DMS 273 (cell line): ENCODE measurements around the gene NPIPA5.
A peak's percentile ranks its signal among the peaks of the same experiment; 100 is the strongest.
"Not testable (repeated sequence)": the region's sequence is repeated elsewhere in the genome, so short reads cannot be mapped to it uniquely, and the experiment has no call there.

Experiments used
- DNase-seq: peaks from one replicate; lab custom pipeline; 2025; ENCODE audit not compliant: unreplicated experiment; lab: John Stamatoyannopoulos, UW

NPIPA5 gene

DNA sequence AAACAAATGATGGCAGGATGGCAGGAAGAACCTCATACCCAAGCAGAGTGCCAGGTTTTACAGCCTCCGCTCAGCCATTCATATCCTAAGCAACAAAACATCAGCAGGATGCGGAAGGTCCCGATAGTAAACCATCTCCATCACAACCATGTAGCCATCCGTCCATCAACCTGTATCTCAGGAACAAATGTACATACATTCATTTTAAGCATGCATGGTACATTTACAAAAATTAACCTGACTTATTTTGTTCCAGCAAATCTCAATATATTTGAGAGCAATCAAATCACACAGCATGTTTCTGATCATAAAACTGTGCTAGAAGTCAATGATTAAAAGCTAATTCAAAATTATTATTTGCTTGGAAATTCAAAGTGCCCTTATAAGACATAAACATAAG lies at the start of gene NPIPA5:
NPIPA5 (minus strand) TSS at position 101 of the 400 bp plus-strand sequence; CDS start at position 101, 0 bp downstream.
- DNase-seq = not testable (repeated sequence)

DNA sequence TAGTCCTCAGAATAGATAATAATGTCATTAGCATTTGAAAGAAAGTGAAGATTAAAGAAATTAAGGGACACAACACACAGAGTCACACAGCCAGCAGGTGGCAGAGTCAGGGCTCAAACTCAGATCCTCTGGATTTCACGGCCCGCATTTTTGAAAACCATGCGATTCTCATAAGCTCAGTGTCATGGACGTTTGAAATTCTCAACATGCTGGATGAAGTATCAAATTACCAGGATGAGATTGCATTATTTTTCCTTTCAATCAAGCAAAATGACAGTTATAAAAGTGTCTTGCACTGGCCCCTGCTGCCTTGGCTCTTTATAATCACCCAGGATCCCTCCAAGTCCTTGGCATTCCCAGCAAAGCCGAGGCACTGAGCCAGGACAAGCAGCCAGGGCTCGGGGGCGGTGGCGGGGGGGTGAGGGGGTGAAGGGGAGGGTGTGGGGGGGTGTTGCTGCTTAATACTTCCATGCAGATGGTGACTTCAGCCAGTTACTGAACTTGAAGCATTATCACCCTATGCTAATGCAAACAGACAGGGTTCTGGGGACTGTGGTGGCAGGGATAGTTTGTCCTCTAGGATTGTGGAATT lies 49.6 kb upstream of the NPIPA5 start:
- peak; percentile 94 for DNase-seq

DNA sequence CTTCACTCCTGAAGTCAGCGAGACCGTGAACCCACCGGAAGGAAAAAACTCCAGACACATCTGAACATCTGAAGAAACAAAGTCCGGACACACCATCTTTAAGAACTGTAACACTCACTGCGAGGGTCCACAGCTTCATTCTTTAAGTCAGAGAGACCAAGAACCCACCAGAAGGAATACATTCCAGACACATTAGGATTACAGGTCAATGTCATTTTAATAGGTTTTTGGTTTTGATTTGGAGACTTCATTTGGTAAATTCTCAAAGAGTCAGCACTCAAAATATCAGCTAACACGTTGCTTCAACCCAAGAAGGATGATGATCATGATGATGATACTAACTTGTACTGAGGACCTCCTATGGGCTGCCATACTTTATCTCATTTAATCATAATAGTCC lies 48.7 kb upstream of the NPIPA5 start:
- DNase-seq = no peak

DNA sequence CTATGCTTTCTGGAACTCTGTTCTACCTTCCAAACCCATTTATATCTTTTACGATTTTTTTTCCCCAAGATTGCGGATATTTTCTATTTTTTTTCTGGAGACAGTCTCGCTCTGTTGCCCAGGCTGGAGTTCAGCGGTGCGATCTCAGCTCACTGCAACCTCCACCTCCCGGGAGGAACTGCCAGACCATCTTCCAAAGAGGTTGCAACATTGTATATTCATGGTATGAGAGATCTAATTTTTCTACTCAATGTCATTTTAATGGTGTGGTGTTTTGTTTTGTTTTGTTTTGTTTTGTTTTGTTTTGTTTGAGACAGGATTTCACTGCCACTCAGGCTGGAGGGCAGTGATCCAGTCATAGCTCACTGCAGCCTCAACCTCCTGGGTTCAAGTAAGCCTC lies 47.8 kb upstream of the NPIPA5 start:
- no peak for DNase-seq

DNA sequence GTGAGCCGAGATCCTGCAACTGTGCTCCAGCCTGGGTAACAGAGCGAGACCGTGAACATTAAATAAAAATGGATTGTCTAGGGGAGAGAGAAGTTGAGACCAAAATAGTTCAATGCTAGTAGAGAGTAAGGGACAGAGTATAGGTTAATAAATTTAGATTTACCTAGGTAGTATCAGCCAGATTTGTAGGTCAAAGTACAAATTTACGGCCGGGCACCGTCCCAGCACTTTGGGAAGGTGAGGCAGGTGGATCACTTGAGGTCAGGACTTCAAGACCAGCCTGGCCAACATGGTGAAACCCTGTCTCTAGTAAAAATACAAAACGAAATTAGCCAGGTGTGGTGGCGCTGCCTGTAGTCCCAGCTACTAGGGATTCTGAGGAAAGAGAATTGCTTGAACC lies 44.1 kb upstream of the NPIPA5 start:
- no peak for DNase-seq

DNA sequence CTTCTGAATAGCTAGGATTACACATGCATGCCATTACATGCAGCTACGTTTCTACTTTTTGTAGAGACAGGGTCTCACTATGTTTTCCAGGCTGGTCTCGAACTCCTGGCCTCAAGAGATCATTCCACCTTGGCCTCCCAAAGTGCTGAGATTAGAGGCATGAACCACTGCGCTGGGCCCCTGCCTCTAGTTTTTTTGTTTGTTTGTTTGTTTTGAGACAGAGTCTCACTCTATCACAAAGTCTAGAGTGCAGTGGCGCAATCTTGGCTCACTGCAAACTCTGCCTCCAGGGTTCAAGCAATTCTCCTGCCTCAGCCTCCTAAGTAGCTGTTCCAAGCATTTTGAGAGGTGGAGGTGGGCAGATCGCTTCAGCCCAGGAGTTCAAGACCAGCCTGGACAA lies 43.6 kb upstream of the NPIPA5 start:
- DNase-seq = not testable (repeated sequence)

DNA sequence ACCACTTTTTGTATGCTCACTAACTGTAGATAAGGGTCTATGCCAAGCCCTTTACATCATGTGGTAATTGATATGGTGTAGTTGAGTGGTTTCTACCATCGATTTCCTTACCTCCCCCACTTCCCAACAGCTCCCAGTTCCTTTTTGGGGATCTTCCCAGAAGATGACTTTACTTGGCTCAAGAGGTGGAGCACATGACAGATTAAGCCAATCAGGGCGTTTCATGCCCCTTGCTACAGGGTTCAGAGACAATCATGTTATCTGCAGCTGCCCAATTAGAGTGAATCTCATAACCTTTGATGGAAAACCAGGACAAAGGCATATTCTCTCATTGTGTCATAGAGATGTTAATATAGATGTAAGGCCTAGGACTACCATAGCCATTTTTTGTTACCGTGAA lies 40.1 kb upstream of the NPIPA5 start:
- DNase-seq = no peak

DNA sequence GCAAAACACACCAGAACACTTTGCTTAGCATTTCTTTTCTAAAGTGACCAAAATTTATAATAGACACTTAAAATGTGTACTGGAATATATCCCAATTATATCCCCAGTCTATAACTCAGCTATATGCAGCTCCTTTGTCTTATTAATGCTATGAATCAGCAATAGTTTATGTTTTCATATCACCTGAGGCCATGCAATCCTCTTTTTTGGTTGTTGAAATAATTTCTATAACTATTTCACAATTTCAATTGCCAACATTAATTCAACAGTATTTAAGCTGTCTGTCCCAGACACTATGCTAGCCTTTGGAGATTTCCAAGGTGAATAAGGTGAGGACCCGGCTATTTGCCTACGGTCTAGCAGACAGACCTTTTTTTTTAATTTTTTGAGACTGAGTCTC lies 39.1 kb upstream of the NPIPA5 start:
- no peak for DNase-seq

DNA sequence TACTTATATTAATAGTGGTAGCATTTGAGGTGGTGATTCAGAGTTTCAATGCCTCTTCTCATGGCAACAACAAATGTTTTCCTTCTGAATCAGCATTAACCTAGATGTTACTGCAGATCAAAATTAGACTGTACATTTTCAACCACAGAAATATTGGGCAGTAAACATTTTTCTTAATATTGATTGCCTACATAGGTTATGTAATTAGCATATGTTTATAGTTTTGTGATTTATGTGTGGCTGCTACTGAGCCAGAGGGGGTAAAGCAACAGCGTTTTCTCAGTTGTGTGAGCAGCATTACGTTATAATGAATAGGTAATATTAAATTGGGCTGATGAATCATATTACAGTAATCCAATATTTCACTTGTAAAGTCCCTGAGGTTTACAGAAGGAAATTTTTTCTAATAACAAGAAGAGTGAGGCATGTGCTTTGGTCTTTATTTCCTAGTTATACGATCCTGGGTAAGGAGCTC lies 37.5 kb upstream of the NPIPA5 start:
- DNase-seq = no peak

DNA sequence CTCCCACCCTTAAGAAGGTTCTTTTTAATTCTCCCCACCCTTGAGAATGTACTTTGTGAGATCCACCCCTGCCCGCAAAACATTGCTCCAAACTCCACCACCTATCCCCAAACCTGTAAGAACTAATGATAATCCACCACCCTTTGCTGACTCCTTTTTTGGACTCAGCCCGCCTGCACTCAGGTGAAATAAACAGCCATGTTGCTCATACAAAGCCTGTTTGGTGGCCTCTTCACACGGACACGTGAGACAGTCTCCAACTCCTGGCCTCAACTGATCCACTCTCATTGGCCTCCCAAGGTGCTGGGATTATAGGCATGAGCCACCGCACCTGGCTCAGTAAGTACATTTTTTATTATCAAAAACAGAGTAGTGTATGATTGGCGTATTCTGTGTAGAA lies 31.4 kb upstream of the NPIPA5 start:
- not testable (repeated sequence) for DNase-seq

DNA sequence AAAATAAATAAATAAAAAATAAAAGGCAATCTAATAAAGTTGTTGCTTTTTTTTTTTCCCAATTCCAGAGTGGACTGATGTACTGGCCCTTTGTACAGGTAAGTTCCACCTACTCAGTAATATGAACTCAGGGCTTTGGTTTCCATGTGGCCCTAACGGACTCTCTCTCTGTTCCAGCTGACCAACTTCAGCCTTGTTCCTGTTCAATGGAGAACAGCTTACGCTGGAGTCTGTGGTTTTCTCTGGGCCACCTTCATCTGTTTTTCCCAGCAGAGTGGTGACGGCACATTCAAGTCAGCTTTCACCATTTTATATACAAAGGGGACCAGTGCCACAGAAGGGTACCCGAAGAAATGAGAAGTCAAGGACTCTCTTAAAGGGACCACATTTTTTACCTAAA lies 29.7 kb upstream of the NPIPA5 start:
- DNase-seq = not testable (repeated sequence)

DNA sequence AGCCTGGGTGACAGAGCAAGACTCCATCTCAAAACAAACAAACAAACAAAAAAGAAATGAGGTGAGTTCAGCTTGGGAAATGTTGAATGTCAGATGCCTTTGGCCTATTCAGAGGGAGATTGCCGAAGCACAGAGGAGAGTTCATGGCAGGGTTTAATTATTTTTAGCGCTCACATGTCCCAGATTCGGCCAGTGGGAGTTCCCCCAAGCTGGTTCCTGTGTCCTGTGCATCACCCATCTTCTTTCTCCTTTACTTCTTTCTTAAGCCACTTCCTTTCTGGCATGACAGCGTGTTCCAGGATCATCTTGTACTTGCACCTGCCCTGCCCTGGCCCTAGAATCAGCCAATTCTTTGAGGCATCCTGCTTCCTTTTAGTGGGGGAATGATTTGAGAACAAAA lies 26.7 kb upstream of the NPIPA5 start:
- DNase-seq = no peak

DNA sequence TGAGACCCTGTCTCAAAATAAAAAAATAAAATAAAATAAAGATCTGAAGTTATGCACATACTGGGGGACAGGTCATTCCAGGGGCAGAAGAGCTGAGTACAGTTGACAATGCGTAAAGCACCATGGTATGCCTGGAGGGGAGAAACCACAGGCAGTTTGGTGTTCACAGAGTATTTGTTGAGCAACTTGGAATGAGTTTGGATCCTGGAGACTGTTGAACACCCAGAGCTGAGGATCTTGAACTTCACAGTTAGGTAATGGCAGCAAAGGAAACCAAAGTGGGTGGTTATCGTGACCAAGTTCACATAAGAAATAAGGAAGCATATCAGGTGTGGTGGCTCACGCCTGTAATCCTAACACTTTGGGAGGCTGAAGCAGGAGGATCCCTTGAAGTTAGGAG lies 26.0 kb upstream of the NPIPA5 start:
- not testable (repeated sequence) for DNase-seq

DNA sequence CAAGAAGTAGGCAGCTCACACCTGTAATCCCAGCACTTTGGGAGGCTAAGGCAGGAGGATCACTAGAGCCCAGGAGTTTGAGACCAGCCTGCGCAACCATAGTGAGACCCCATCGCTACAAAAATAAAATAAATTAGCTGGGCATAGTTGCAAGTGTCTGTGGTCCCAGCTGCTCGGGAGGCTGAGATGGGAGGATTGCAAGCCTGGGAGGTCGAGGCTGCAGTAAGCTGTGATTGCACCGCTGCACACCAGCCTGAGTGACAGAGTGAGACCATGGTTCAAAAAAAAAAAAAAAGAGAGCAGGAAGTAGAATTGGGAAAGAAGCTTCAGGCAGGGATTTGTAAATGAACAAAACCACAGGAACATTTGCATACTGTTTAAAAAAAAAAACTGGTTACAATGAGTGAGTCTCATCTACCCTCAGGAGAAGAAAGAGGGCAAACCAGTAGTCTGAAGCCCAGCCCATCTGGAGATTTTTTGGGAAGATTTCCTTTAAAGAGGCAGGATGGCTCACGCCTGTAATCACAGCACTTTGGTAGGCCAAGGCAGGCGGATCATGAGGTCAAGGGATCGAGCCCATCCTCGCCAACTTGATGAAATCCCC lies 25.4 kb upstream of the NPIPA5 start:
- DNase-seq = no peak

DNA sequence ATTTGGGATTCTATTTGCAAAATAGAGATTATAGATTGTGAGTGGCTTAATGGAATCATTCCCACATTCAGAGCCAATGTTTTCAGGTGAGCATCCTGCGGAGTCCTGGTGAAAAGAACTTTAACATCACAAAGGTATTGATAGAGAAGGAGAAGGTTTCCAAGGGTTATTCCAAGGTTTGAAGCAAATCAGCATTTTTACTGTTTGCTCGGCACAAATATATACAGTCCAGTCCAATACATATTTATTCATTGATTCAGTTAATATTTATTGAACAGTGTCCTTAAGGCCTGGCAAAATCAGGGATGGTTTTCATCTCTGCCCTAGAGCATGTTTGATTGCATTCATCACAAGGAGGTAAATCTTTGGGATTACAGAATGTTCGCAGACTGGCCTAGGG lies 23.9 kb upstream of the NPIPA5 start:
- DNase-seq = no peak

DNA sequence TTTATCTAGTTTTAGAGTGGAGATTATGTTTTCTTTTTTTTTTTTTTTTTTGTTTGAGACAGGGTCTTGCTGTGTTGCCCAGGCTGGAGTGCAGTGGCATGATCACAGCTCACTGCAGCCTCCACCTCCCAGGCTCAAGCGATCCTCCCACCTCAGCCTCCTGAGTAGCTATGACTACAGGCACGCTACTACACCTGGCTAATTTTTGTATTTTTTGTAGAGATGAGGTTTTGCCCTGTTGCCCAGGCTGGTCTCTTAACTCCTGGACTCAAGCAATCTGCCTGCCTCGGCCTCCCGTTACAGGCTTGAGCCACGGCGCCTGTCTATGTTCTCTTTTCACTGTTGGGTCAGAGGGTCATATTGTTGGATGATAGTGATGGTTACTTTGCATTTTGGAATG lies 22.2 kb upstream of the NPIPA5 start:
- DNase-seq = not testable (repeated sequence)

DNA sequence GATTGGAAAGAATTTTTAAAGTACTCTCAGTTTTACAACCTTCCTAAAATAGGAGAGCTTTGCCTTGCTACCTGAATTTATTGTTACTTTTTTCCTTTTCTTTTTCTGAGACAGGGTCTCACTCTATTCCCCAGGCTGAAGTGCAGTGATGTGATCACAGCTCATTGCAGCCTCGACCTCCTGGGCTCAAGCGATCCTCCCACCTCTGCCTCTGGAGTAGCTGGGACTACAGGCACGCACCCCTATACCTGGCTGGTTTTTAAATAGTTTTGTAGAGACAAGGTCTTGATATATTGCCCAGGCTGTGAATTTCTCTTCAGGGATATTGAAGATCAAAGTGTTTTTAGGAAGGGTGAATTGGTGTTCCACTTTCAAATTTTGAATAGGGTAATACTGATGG lies 21.2 kb upstream of the NPIPA5 start:
- DNase-seq = no peak

DNA sequence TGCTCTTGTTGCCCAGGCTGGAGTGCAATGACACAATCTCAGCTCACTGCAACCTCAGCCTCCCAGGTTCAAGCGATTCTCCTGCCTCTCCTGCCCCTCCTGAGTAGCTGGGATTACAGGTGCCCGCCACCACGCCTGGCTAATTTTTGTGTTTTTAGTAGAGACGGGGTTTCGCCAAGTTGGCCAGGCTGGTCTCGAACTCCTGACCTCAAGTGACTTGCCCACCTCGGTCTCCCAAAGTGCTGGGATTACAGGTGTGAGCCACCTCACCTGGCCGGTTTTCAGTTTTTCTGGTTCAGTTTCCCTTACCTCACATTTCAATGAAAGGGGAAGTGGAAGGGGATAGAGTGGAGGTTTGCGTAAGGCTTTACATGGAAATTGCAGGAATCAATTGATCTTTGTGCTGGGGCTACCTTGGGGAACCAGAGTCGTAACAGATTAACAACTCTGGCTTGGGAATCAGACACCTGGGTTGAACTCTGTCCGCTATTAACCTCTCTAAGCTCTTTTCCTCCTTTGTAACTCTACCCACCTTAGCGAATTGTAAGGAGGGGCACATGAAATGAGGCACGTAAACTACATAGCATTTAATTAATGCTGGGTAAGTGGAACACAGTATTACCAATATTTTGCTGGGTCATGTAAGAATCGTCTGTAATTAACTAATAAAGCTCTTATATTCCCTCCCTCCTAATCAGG lies 20.7 kb upstream of the NPIPA5 start:
- no peak for DNase-seq

DNA sequence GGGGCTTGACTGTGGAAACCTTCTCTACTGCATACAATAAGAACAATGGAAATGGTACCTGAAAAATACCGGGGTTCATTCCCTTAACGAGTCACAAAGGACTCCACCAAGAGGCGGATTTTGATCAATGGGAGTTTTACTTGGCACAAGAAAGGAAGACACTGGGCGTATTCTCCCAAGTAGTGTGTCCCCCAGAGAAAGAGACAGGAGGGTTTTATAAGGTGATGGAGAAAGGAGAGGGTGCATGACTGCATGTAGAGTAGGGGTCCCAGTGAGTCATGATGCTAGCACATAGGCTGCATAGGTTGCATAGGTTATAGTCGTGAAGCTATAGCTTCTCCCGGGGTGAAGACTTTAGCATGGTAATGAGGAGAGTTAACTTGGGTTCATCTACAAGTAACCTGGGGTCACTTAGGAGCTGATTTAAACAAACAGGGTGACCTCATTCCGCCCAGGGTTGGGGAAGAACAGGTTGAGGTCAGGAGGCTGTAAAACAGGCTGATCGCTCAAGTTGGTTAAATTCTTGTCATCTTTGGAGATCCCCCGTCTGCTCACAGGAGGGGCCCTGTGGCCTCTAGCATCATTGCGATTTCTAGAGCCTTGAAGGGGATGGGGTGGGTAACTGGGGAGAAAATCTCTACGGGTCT lies 19.0 kb upstream of the NPIPA5 start:
- DNase-seq = no peak

DNA sequence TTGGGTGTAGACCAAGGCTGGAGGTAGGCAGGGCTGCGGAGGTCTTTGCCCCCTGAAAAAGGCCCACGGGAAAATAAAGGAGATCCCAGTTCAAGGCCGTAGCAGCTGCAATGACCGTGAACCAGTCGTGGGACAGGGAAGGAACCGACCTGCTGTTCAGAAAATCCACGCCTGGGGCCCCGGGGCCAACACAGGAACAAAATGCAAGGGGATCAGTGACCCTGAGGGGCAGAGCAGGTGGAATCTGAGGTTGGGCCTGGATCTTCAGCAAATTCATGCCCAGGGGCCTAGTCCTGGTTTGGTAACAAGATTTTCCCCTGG lies 18.4 kb upstream of the NPIPA5 start:
- not testable (repeated sequence) for DNase-seq

DNA sequence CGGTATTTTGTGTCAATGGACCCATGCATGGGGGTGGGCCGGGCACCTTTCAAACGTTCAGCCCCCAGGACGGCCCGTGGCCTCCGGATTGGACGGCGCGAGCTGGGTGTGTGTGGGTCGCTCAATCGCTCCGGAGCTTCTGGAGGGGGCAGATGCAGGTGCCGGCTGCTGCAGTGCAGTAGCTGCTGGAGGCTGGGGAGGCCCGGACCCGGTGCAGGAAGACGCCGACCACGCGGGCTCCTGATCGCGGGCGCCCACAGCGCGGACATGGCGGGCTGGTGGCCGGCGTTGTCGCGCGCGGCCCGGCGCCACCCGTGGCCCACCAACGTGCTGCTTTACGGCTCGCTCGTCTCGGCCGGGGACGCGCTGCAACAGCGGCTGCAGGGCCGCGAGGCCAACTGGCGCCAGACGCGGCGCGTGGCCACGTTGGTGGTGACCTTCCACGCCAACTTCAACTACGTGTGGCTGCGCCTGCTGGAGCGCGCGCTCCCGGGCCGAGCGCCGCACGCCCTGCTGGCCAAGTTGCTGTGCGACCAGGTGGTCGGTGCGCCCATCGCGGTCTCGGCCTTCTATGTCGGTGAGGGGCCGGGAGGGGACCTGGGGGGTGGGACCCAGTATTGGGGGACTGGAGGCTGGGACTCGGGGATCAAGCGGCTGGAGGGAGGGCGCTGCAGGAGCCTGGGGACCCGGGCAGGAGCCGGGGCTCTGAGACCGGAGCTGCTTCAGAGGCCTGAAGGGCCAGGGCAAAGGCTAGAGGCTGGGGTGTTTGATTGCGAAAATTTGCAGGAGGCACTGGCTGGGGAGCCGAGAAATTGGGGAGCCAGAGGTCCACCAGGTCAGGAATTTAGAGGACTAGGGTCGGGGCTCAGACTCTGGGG lies 17.8 kb upstream of the NPIPA5 start, which contains the start of gene MPV17L:
MPV17L (plus strand) TSS at position 124 of the 878 bp plus-strand sequence; CDS start at position 268, 144 bp downstream.
- peak; percentile 93 for DNase-seq
